Measurements from ENCODE around the gene SUSD6.
A peak's percentile ranks its signal among the peaks of the same experiment; 100 is the strongest.
"Not testable (repeated sequence)": the region's sequence is repeated elsewhere in the genome, so short reads cannot be mapped to it uniquely, and the experiment has no call there.

SUSD6 gene

DNA sequence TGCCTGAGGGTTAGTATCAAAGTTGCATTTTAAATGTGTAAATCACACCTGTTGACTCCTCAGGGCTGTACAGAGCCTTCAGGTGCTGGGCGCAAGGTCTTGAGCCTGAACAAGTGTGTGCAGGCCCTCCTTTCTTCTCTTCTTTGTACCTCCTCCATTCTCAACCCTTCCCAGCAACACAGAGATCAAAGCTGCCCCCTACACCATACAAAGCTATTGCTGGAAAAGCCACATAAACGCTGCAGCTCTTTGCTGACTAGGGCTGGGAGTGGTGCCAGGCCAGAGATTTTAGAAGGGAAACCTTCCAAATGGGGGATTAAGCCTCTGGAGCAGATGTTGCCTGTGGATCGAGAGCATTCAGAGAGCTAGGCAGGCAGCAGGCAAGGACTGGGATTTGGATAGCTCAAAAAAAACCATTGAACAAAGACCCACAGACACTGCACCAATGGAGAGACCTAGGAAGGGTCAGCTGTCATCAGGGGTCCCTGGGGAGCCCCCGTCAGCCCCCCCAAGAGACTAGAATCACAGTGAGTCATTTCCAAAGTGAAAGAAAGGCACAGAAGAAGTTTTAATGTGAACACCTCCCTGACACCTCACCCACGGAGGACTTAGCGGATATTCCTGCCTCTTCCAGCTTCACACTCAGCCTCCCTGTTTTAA, 18.2 kb upstream of the SUSD6 start:
- peak; percentile 92 for DNase-seq

DNA sequence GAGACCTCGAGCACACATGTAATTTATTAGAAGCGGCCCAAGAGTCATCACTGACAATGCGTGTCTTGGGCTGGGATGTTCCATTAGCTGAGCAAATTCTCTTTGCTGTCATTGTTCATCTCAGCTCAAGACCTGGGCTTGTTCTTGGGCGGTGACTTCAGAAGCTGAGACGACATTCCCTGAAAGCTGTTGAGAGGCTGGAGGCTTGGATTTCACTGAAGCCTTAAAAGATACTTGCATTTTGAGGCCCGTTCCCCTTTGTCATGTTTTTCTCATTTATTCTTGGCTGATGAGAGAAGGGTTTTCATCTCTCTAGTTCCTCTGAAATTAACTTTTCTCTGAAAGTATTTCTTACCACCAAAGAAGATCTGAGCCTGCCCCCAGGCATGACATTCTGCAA, 16.6 kb upstream of the SUSD6 start:
- no peak for DNase-seq

DNA sequence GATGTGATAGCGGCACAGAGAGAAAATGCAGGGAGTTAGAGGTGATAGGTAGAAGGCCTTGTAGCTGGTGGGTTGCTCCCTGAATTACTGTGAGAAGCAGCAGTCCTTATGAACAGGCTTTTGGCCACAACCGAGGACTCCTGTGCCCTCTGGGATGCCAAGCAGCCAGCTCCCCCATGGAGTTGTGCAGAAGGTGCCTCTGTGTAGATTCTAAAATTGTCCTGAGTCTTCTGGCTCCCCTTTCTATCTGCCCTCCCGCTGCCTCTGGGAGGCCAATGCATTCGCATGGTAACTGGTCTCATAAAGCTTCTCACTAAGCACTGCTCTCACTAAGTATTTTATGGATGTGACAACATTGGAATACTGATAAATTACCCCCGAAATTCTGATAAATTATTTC, 16.1 kb upstream of the SUSD6 start:
- no peak for DNase-seq

DNA sequence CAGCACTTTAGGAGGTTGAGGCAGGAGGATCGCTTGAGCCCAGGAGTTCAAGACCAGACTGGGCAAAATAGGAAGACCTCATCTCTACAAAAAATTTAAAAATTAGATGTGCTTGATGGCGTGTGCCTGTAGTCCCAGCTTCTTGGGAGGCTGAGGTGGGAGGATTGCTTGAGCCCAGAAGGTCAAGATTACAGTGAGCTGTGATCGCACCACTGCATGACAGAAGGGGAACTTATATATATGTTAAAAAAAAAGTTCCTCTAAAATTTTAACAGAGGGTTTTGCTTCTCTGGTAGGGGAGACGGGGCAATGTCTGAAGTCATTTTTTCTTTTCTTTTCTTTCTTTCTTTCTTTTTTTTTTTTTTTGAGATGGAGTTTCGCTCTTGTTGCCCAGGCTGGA, 12.0 kb upstream of the SUSD6 start:
- DNase-seq: not testable (repeated sequence)

DNA sequence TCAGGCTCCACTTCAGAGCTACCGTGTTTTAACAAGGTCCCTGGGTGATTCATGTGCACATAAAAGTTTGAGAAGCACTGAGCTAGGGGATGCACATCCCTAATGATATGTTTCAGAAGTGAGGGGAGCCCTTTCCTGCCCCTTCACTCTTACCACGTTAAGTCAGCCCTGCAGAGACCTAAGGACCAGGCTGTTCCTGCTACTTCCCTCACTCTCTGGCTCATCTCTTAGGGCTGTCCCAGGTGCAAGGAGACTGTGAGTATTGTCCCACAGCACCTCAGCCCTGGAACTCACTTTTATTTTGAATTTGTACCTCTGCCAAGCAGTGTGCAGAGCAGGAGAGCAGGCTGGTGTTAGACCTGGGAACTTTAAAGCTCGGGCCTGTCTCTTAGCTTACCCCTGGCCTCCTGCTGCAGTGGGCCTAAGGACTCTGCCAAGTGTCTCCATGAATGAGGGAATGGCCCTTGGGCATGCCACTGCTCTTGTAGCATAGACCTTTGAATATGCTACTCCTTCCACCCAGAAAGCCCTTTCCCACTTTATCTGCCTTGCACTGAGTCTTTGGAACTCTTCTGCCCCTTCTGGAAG, 11.0 kb upstream of the SUSD6 start:
- no peak for DNase-seq

DNA sequence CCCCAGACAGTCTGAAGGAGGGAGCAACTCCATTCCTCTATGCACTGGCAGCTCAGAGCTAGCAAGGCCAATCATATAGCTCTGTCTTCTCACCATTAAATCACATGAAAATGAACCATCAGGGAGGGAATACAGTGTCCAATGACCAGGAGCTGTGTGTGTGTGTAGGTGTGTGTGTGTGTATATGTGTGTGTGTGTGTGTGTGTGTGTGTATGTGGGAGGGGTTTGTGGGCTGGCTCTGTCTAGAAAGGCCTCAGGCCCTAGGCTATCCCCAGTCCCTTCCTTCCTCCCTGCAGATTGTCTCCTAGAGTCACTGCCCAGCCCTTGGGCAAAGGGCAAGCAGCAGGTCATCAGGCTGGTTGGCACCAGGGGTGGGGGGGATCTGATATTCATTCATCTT, 5.7 kb upstream of the SUSD6 start:
- DNase-seq: no peak

DNA sequence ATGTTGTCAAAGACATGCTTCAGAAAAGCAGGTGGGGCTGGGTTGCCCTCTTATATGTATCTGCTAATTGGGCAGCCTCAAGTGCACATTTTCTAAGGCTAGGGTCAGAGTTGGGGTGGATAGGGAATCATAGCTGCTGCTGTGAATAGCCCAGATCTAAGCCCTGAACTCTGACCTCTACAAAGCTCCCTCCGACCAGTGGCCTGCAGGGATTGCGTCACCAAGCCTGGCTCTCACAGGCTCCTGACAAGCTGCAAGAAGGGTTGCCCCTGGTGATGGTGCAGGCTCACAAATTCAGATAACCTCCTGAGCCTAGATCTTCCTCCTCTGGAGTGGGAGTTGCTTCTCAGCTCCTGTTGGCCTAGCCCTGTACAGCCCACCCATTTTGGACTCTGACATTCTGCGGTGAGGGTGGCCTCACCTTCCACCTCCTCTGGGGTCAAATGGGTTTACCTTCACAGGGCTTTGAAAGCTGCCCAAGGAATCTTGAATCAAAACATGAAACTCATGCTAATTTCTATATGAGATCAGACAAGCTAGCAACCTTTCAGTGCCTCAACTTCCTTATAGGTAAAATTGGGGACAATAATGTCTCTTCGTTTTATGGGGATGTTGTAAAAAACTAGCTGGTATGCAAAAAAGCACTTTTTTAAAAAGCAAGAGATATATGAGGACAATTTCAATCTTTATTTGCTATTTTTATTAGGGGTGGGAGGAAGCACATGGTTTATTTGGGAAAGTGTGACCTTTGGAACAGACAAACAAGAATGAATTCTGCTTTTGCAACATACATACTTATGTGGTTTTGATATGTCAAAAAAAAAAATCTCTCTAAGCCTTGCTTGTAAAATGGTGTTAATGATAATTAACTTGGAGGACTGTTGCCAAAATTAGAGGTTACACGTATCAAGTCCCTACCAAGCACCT, 4.9 kb upstream of the SUSD6 start:
- no peak for DNase-seq

DNA sequence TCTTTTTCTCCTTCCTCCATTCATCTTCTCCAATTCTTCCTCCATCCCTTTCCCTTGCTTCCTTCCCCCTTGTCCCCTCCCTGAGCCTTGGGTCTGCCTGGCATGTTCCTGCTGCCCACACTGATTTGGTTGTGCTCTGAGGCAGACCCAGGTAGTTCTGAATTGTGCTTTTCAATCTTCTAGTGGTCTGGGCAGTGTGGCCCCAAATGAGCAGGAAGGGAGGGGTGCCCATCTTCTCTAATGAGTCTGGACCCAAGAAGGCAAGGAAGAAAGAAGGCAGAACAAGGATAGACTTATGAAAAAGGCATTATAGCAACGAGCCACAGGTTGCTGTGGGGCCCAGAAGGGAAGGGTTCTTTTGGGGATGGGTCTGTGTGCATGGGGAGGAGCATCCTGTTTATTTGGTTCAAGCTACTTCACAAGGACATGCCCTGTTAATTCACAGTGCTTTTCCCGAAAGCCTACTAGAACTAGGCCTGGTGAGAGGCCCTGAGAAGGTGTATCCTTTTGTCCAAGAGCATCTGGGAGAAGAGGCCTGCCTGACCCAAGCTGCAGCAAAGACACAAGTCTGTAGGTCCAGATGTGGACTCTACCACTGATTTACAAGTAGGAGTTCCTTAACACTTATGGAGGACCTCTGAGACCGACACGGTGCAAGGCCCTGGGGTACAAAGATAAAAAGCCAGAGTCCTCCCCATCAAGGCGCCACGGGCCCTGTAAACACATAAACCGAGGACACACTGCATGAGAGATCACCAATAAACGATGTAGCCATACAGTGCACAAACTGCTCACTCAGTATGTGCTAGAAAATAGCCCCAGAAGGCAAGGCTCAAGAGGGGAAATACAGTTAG, 1.1 kb upstream of the SUSD6 start:
- peak; percentile 63 for DNase-seq

DNA sequence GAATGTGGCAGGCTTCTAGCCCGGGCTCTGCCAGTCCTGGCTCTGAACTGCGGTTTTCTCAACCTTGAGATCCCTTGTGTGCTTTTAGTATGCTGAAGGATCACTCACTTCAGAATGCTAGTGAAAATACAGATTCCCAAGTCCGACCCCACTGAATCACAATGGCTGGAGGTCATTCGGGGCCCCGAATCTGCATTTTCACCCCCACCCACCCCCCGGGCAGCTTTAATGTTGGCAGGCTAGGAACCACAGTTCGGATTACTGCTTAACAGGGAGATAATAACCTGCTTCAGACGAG, 573 bp upstream of the SUSD6 start:
- peak; percentile 55 for DNase-seq

DNA sequence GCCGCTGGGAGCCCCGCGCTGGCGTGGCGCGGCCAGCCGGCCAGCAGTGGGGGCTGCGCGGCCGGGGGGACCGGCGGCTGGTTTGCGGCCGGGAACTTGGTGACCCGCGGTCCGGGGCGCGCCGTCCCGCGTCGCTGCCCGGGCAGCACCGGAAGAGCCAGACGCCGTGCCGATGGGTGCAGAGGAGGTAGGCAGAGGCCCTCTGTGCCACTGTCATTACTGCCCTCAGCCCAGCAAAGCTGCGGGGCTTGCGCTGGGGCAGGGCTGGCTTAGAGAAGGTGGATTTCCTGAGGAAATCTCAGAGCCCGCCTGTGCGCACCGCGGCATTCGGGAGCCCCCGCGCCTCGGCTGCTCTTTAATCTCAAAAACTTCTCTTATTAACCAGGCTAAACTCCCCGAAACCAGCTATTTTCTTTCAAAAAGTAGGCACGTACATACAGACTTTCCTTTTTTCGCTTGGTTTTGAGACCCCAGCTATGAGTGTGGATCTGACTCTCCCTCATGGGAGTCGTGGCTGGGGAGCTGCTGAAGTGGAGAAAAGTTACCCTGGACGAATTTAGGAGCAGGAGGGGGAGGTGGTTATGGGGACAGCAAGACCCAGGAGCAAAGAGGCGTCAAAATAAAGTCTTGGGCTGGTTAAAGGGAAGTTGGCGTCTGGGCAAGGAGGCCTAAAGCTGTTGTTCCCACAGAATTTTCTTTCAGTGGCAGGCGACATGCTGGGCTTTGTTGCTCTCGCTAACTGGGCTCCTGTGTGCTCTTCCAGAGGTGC, 802 bp downstream of the SUSD6 start:
- DNase-seq: peak; percentile 63

DNA sequence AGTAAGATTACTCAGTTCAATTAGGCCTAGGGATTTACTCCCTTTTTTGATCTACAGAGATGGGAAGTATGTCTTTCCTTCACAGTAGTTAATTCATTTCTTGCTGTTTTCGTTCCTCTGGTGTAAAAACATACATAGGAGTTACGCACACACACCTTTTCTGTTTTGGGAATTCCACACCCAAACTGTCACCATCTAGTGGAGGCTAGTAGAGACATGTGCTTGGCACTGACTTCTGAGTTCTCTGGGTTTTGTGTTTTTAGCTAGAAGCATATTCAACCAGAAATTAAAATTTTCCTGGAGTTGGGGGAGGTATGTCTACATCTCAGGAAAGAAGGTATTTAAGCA, 1.4 kb downstream of the SUSD6 start:
- DNase-seq: no peak

DNA sequence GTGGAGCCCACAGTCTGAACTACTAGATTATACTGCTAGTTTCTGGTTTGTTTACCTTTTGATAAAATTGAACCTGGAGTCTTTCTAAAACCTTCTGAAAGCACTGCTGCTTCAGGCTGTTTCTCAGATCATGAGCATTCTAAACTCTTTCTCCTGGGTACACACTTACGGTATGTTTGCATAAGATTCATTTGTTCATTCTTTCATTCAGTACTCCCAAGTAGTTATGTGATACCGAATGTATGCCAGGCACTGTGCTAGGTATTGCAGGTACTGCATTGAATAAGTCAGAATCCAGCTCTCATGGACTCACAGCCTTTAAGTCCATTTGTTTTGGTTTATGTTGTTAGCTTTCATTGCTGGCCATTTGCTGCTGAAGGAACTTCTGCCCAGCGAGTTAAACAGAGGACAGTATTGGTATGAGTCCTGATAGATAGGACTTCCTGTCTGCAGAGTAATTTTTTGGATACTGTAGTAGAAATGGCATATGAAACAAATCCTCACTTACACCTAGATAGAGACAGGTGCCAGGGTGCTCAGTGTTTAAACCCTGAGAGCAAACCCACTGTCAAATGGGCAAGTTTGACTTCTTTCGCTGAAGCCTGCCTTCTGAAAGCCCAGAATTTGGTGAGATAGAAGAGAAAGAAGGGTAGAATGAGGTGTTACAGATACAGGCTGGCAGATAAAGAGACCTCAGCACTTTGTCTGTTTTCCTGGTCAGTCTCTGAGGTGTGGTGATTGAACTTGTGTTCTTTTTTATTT, 2.1 kb downstream of the SUSD6 start:
- DNase-seq: no peak

DNA sequence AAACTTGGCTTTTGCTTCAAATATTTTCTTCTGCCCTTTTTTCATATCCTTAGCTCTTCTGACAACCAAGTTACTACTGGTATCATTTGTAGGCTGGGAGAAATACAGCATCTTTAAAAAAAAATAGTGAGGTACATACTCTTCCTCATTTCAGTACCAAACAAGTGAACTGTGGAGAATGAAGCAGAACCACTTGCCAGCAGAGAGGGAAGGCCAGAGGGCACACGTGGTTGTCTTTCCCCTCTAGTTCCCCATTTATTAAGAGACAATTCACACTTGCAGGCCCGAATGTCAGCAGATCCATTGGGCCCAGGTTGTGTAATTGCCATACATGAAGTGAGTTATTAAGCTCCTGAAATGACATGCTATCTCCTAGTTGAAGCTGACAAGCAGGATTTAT, 3.2 kb downstream of the SUSD6 start:
- DNase-seq: no peak

DNA sequence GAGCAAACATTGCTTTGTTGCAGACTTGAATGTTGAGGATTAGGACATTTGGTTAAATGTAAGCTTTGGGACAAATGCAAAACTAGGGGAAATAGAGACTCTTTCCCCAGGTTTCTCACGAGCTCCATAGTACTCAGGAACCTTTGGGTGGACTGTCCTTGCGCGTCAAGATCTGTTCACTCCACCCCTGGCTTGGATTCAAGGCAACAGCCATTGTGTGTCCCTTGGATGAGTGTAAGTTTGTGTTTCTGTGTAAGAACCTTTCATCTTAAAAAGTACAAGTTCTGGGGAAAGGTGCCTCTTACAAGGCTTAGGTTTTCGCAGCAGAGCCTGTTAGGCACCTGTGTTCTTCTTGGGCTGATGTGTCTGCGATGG, 3.7 kb downstream of the SUSD6 start:
- no peak for DNase-seq

DNA sequence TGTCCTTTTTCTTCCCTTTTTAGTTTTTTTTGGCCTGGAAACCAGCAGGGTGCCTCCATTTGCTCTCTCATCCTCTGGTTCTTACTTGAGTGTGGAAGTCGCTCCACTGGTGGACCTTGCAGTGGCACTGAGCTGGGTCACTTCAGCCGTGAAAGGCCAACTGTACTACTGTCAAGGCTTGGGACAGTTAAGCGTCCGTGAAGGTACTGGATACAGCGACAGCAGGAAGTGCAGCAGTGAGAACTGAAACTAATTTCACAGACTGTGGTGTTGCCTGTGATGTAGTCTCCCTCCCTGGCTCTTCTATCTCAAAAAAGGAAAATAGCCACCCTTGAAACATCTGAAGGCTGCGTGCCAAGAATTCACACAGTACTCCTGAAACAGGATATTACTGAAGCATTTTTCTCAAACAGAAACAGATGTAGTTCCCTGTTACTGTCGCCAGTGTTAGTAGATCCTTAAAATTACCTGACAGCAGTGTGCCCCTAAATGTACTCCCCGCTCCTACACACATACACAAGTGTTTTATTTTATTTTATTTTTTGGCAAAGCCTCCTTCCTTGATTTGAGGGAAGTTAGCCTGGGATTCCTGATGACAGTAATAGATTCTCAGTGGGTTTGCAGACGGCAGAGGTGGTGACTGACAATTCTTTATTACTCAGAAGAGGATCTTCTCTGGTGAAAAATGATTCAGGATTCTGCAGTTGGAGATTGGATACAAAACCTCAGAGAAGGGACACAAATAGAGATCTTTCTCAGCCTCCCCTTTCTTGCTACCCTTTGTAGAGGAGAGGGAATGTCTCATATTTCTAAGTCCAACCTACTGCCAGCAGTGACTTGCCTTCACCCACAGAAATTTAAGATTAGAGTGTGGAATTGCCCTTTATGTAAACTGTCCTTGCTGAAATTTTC, 4.4 kb downstream of the SUSD6 start:
- peak; percentile 60 for DNase-seq

DNA sequence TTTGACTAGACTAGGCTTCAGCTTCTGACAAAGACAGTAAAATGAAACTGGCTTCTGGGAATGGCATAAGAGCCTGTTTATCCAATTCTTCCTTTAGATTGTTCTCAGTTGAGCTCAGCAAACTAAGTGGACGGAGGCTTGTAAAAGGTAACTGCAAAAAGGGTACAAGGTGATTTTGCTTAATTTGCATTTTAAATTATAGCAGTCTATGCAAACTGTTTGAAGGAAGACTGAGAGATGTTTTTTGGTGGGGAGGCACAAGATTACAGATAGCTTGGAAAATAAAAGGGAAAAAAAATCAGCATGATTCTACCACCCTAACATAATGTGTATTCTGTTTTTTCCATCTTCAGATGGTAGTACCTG, 5.0 kb downstream of the SUSD6 start:
- DNase-seq: no peak

DNA sequence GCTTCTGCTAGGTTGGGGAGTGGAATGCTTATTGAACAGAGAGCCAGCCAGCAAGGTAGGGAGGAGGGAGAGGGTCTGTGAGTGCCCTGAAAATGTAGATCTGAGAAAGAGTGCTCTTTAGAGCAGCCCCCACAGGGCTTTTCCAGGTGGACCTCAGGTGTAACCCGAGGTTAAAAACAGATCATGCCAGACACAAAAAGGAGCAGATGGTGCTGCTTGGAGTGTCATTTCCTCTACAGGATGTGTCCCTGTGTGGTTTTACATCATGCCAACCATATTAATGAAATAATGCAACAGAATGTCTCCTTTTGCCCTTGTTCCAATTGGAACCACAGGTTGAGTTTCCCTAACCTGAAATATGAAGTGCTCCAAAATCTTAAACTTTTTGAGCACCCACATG, 6.4 kb downstream of the SUSD6 start:
- no peak for DNase-seq

DNA sequence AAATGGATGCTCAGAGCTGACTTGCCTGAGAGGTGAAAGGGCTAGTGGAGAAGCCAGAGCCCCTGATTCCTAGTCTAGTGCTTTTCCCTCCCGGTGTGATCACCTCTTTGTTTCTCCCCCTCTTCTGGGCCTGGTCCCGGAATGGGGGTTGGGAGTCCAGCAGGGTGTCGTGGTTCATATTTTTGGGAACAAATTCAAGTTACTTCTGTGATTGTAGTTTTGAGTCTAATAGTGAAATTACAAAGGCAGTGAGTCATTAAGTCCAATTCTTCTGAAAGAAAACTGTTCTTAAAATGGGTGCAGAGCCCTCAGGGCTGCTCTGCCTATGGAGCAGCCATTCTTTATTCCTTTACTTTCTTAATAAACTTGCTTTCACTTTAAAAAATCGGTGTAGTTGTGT, 7.6 kb downstream of the SUSD6 start:
- DNase-seq: no peak

DNA sequence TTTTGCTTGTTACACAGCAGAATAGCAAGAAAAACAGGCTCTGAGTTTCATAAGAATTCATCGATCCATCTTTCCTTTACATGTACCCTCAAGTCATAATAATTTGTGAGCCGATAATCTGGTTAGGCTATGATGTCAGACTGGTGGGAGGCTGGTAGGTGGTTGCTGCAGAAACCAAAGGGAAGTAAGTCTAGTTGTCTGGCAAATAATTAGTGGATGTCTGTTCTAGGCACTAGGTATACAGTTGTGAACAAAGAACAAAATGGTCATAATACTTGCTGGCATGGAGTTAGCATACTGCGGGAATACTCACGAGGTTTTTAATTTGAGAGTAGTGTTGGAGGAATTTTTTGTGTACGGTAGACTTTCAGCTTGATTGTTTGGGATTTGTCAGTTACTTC, 8.8 kb downstream of the SUSD6 start:
- no peak for DNase-seq

DNA sequence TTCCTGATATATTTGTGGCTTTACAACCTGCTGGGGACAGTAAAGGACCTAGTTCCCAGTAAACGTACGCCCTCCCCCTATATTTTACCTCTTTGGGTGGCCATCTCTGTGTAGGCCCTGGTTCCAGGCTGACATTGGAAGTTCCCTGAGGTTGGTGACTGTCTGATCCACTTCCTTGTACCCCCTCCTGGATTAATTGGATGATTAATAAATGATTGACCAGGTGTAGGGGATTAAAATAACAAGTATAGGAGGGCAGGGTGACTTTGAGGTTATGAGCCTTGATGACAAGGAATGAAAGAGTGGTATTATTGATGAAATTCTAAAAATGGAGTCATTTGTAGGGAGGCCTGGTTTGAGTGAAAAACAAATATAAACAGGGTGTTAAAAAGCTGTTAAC, 9.6 kb downstream of the SUSD6 start:
- DNase-seq: no peak

DNA sequence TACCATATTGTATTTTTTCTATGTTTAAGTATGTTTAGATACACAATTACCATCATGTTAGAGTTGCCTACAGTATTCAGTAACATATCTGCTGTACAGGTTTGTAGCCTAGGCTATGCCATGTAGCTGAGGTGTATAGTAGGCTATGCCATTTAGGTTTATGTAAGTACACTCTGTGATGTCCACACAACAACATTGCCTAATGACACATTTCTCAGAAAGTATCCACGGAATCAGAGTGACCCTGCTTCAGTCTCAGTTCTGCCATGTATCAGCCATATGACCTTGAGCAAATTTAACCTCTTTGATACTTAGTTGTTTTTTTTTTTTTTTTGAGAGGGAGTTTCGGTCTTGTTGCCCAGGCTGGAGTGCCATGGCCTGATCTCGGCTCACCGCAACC, 12.7 kb downstream of the SUSD6 start:
- DNase-seq: no peak
